PC-9 (cell line): Measurements from ENCODE around the gene LAMA5.

ENCODE experiments used
- CTCF ChIP-seq: fragments of 200-600 bp; sonication (generic); conservative IDR thresholded peaks from 2 replicates; pipeline ENCODE4 v1.6.1; 2017; ENCODE audit warnings: mixed run types, antibody characterized with exemption, mild to moderate bottlenecking, moderate library complexity
- EZH2 ChIP-seq: fragments of 200-600 bp; sonication (generic); IDR thresholded peaks from 2 replicates; pipeline ENCODE4 v1.8.0; 2017; ENCODE audit warnings: antibody characterized with exemption, low read depth

- peak; percentile 26; the same call in 1 of the 2 replicates for TF ChIP-seq CTCF
- TF ChIP-seq EZH2: no peak
Measured at GRCh38 chr20:62388839-62389600, 21.9 kb upstream of the LAMA5 start.
